ENCODE results near the gene RIC3. TPM values are rescaled to one million over a fixed set of nuclear protein-coding genes. Genes with fewer than 3 reads are reported as not detected.

The RIC3 gene
- 10 to 100 TPM in 1 of 3 donors, 1 to 10 TPM in 2; 1.5 to 16.4 (median 2.0) TPM for total RNA-seq
- long read RNA-seq, donor 1, full-length matches to known transcripts: 6 of 12 reads
- long read RNA-seq, donor 1, partial matches to known transcripts: 1 of 12 reads
- long read RNA-seq, donor 1, other reads (novel, unspliced or antisense): 5 of 12 reads
- long read RNA-seq, donor 2, partial matches to known transcripts: 1 of 1 reads
- long read RNA-seq, donor 2, other reads (novel, unspliced or antisense): 0 of 1 reads

DNA sequence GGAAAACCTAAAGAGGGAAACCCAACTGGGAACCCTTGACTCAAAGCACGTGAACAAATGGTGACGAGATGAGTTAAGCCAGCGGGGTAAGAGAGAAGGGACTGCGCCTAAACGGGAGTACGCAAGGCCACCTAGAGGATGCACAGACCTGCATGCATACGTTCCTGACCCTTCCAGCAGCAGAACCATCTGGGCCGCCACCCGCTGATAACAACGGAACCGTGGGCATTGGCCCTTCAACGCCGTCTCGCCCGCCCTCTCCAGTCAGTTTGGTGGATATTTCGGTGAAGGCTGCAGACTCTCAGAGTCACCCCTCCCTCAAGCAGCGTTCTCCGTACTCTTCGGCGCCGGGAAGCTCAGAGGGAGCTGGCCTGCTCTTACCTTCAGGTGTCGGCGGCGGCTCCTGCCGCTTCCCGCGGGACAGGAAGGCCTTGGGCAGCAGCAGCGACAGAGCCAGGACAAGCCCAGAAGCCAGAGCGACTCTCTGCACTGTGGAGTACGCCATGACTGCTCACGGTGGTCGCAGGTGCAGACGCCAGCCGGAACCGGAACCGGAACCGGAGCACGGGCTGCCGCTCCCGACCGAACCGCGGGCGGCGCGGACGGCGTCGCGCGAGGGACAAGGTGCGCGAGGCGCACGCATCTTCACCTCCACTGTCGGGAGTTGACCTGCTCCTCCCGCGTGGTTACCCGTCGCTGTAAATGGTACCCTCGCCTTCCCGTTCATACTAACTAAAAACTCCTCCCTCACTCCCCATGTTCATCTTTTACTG is at the start of gene RIC3:
Gene RIC3, minus strand, starts transcription at position 541 of the 773 bp plus-strand sequence. Its CDS starts 36 bp downstream, at position 505.
- Histone ChIP-seq H3K4me3 (no peak within 1 kb of the TSS), H3K4me1 (ENCODE audit: low read depth) (no peaks in the 10 kb centered on the region), H3K9me3 (no peaks in the 10 kb centered on the region), H3K36me3 (ENCODE audit: low read depth) (no peaks in the 10 kb centered on the region)
- ATAC-seq (peak; percentile 59), DNase-seq (peak; percentile 7 to 47 (median 32))
- intact Hi-C loops (cut with DNase I, micrococcal nuclease): no loop called here
- TF ChIP-seq, protein P1, sequence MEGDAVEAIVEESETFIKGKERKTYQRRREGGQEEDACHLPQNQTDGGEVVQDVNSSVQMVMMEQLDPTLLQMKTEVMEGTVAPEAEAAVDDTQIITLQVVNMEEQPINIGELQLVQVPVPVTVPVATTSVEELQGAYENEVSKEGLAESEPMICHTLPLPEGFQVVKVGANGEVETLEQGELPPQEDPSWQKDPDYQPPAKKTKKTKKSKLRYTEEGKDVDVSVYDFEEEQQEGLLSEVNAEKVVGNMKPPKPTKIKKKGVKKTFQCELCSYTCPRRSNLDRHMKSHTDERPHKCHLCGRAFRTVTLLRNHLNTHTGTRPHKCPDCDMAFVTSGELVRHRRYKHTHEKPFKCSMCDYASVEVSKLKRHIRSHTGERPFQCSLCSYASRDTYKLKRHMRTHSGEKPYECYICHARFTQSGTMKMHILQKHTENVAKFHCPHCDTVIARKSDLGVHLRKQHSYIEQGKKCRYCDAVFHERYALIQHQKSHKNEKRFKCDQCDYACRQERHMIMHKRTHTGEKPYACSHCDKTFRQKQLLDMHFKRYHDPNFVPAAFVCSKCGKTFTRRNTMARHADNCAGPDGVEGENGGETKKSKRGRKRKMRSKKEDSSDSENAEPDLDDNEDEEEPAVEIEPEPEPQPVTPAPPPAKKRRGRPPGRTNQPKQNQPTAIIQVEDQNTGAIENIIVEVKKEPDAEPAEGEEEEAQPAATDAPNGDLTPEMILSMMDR (IDR thresholded peaks at IDR 0.05): no peak

DNA sequence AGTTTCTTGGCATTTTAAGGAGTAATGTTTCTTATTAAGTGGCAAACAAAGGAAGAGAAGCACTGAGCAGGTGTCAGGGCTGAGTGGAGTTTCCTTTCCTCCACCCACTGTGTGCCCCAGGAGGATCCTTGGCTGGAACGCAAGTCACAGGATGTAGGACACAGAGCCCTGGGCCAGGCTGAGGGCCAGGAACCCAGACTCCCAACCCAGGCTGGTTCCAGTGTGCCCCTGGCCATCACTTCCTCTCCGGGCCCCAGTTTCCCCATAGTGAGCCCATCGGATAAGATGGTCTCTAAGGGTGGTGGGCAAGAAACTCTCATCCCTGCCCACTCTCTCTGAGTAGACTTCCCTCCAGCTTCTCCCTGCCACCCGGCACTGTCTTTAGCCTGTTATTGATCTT is 49.6 kb upstream of the RIC3 start:
- intact Hi-C loops (cut with DNase I, micrococcal nuclease): no loop called here
- H3K36me3 ChIP-seq (ENCODE audit: low read depth): no peaks in the 10 kb centered on the region
- H3K9me3 ChIP-seq: no peaks in the 10 kb centered on the region
- DNase-seq: no peak
- ATAC-seq: no peak
- TF ChIP-seq, protein P1 (IDR thresholded peaks at IDR 0.05): no peak
- H3K4me1 ChIP-seq (ENCODE audit: low read depth): peaks cover 3% of the 10 kb centered on the region
- H3K4me3 ChIP-seq: no peak overlapping the region

DNA sequence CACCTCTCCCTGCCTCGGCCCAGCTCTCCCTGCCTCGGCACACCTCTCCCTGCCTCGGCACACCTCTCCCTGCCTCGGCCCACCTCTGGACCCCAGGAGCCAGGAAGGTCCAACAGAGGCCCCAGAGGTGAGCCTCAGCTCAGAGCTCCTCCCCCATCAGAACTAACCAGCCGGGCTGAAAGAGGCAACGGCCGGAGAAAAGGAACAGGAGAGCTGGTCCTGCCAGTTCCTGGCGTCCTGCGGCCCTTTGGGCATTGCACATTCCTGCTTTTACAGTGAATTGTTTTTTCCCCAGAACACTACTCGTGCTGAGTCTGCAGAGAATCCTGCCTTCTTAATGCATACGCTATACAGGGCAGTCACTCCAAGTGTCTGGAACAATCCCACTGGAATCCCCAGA is 49.1 kb upstream of the RIC3 start:
- no peak for ATAC-seq
- no peak overlapping the region for H3K4me3 ChIP-seq
- no peak for DNase-seq
- TF ChIP-seq, protein P1 (IDR thresholded peaks at IDR 0.05): no peak
- H3K9me3 ChIP-seq: no peaks in the 10 kb centered on the region
- no peaks in the 10 kb centered on the region for H3K36me3 ChIP-seq (ENCODE audit: low read depth)
- H3K4me1 ChIP-seq (ENCODE audit: low read depth): peaks cover 3% of the 10 kb centered on the region
- intact Hi-C loops (cut with DNase I, micrococcal nuclease): no loop called here

DNA sequence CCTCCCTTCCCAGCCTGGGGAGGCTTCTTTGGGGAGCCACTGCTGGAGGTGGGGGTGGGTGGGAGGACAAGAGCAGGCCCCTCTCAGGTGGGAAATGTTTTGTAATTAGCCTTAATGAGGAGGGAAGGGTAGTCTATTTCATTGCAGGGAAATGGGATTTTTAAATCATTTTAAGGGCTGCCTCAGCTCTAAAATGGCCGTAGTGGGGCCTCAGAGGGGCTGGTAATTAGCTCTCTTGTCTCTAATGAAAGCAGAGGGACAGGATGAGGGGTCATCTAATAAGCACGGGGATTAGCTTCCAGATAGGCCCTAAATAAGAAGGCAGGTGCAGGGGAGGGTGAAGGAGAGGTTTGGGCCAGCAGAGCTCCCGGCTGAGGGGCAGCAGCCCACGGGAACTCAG is 48.3 kb upstream of the RIC3 start:
- Histone ChIP-seq H3K9me3 (no peaks in the 10 kb centered on the region), H3K36me3 (ENCODE audit: low read depth) (no peaks in the 10 kb centered on the region), H3K4me3 (no peak overlapping the region), H3K4me1 (ENCODE audit: low read depth) (peaks cover 3% of the 10 kb centered on the region)
- intact Hi-C loops (cut with DNase I, micrococcal nuclease): no loop called here
- TF ChIP-seq, protein P1 (IDR thresholded peaks at IDR 0.05): no peak
- ATAC-seq (no peak), DNase-seq (no peak)

DNA sequence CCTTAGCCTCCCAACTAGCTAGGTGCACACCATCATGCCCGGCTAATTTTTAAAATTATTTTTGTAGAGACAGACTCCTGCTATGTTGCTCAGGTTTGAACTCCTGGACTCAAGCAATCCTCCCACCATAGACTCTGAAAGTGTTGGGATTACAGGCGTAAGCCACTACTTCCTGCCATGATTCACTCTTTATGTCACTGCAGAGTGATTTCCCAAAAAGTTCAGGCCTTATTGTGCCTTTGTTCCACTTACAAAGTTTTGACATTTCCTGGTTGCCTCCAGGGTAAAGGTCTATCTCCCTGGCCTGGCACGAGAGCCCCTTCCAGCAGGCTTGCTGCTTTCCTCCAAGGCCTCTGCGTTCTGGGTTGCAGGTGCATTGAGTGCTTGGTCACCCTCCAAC is 44.6 kb upstream of the RIC3 start:
- Histone ChIP-seq H3K9me3 (no peaks in the 10 kb centered on the region), H3K36me3 (ENCODE audit: low read depth) (no peaks in the 10 kb centered on the region), H3K4me1 (ENCODE audit: low read depth) (no peaks in the 10 kb centered on the region), H3K4me3 (no peak overlapping the region)
- intact Hi-C loops (cut with DNase I, micrococcal nuclease): no loop called here
- ATAC-seq: peak; percentile 80
- TF ChIP-seq, protein P1 (IDR thresholded peaks at IDR 0.05): no peak
- DNase-seq: no peak
